Fibroblast of lung (primary cell): ENCODE data around the gene TUBGCP6.

Experiments
- EZH2 ChIP-seq: IDR thresholded peaks from 2 replicates; pipeline ENCODE4 v1.5.1; 2012; ENCODE audit warnings: low read length, control low read depth, mild to moderate bottlenecking; ENCODE audit errors: missing control alignments
- TF ChIP-seq, protein P1 (sequence below), 2 donors: IDR thresholded peaks in 1 of 2; conservative IDR thresholded peaks in 1 of 2; 1 replicate in 1 of 2; 2 replicates in 1 of 2; pipeline ENCODE4 v1.5.1; 2011 to 2012; ENCODE audit warnings: low read length in 2 of 2, control low read depth in 1 of 2, inconsistent platforms in 1 of 2, low read depth in 1 of 2, mild to moderate bottlenecking in 1 of 2

DNA sequence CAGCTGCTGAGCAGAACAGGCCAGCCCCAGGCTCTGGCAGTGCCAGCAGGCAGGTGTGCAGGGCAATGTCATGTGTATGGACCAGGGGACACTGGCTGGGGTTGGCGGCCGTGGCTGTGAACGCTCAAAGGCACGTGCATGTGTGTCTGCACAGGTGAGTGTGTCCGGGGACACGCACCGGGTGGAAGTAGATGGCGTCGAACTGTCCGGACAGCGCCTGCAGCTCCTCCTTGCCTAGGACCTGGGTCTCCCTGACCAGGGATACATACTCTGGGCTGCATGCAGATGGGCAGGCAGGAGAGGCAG lies 5.4 kb upstream of the TUBGCP6 start:
- no peak for TF ChIP-seq EZH2
- TF ChIP-seq, protein P1, sequence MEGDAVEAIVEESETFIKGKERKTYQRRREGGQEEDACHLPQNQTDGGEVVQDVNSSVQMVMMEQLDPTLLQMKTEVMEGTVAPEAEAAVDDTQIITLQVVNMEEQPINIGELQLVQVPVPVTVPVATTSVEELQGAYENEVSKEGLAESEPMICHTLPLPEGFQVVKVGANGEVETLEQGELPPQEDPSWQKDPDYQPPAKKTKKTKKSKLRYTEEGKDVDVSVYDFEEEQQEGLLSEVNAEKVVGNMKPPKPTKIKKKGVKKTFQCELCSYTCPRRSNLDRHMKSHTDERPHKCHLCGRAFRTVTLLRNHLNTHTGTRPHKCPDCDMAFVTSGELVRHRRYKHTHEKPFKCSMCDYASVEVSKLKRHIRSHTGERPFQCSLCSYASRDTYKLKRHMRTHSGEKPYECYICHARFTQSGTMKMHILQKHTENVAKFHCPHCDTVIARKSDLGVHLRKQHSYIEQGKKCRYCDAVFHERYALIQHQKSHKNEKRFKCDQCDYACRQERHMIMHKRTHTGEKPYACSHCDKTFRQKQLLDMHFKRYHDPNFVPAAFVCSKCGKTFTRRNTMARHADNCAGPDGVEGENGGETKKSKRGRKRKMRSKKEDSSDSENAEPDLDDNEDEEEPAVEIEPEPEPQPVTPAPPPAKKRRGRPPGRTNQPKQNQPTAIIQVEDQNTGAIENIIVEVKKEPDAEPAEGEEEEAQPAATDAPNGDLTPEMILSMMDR (conservative IDR thresholded peaks at IDR 0.05 in 1 of 2, IDR thresholded peaks at IDR 0.05 in 1 of 2; ENCODE audit: low read depth in 1 of 2, low read length in 2 of 2) = no peak
